PC-3 (cell line): Measurements from ENCODE around the gene LATS2.

Source experiments
- EZH2 ChIP-seq: fragments of 300-600 bp; sonication (generic); IDR thresholded peaks from one replicate; pipeline ENCODE4 v1.6.1; 2017; ENCODE audit warnings: antibody characterized with exemption, mild to moderate bottlenecking, low read length; ENCODE audit not compliant: unreplicated experiment
- TF ChIP-seq, protein P1 (sequence below): fragments of 300-600 bp; sonication (generic); conservative IDR thresholded peaks from 2 replicates; pipeline ENCODE4 v1.5.1; 2017; ENCODE audit warnings: antibody characterized with exemption, low read depth, mild to moderate bottlenecking, low read length

DNA sequence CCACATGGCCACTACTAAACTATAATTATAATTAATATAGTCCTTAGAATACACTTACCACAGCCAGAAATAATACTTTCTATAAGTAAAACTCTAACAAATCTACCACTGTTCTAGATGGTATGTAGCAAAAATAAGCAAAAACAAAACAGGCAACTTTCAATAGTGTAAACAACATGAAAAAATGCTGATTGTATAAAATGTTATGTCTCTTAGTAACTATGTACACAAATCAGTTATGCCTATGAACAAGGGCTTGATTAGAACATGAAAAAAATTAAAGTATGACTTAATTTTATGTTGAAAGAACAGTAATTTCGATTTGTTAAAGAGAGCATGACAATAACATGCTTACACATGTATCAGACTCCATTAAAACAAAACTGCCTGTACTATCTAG is 60.7 kb downstream of the LATS2 start:
- TF ChIP-seq, protein P1, sequence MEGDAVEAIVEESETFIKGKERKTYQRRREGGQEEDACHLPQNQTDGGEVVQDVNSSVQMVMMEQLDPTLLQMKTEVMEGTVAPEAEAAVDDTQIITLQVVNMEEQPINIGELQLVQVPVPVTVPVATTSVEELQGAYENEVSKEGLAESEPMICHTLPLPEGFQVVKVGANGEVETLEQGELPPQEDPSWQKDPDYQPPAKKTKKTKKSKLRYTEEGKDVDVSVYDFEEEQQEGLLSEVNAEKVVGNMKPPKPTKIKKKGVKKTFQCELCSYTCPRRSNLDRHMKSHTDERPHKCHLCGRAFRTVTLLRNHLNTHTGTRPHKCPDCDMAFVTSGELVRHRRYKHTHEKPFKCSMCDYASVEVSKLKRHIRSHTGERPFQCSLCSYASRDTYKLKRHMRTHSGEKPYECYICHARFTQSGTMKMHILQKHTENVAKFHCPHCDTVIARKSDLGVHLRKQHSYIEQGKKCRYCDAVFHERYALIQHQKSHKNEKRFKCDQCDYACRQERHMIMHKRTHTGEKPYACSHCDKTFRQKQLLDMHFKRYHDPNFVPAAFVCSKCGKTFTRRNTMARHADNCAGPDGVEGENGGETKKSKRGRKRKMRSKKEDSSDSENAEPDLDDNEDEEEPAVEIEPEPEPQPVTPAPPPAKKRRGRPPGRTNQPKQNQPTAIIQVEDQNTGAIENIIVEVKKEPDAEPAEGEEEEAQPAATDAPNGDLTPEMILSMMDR, result no peak
- TF ChIP-seq EZH2, result no peak
